HG03196 (cell line): ENCODE measurements around the gene GK.
"Not testable (repeated sequence)": the region's sequence is repeated elsewhere in the genome, so short reads cannot be mapped to it uniquely, and the experiment has no call there.

Experiments used
- ATAC-seq: cut with Tn5 transposase; IDR thresholded peaks from one replicate; pipeline ENCODE4 v1.9.1; 2021; ENCODE audit not compliant: unreplicated experiment

The GK gene

GRCh38 chrX:30653415-30654131 is at the start of gene GK:
Gene GK (plus strand): TSS chrX:30653423. CDS start chrX:30653538, 115 bp downstream.
- peak; percentile 18 for ATAC-seq

GRCh38 chrX:30607155-30607554 is 46.1 kb upstream of the GK start:
- ATAC-seq = no peak

- ATAC-seq = no peak
Measured at GRCh38 chrX:30610026-30610425, 43.2 kb upstream of the GK start.

GRCh38 chrX:30612250-30612655 is 41.0 kb upstream of the GK start:
- no peak for ATAC-seq

- ATAC-seq = no peak
Measured at GRCh38 chrX:30613721-30614120, 39.5 kb upstream of the GK start.

GRCh38 chrX:30615229-30615628 is 38.0 kb upstream of the GK start:
- ATAC-seq = no peak

- no peak for ATAC-seq
Measured at GRCh38 chrX:30618160-30618765, 35.0 kb upstream of the GK start.

GRCh38 chrX:30620125-30620524 is 33.1 kb upstream of the GK start:
- no peak for ATAC-seq

- no peak for ATAC-seq
Measured at GRCh38 chrX:30620980-30621618, 32.1 kb upstream of the GK start.

GRCh38 chrX:30622361-30622760 is 30.9 kb upstream of the GK start:
- no peak for ATAC-seq

- no peak for ATAC-seq
Measured at GRCh38 chrX:30626402-30626801, 26.8 kb upstream of the GK start.

GRCh38 chrX:30627818-30628652 is 25.2 kb upstream of the GK start:
- no peak for ATAC-seq

- ATAC-seq = not testable (repeated sequence)
Measured at GRCh38 chrX:30634070-30634469, 19.2 kb upstream of the GK start.

GRCh38 chrX:30635630-30636029 is 17.6 kb upstream of the GK start:
- no peak for ATAC-seq

- ATAC-seq = no peak
Measured at GRCh38 chrX:30637874-30638815, 15.1 kb upstream of the GK start.

- not testable (repeated sequence) for ATAC-seq
Measured at GRCh38 chrX:30639702-30640101, 13.5 kb upstream of the GK start.

GRCh38 chrX:30642642-30643041 is 10.6 kb upstream of the GK start:
- no peak for ATAC-seq

GRCh38 chrX:30643313-30643821 is 9.9 kb upstream of the GK start:
- ATAC-seq = no peak

- ATAC-seq = no peak
Measured at GRCh38 chrX:30649859-30650258, 3.4 kb upstream of the GK start.
